ENCODE data around the gene MRPL24. TPM values are rescaled to one million over a fixed set of nuclear protein-coding genes. Genes with fewer than 3 reads are reported as not detected.

The MRPL24 gene
- total RNA-seq, 4 donors from 2014 or later, result 54.9 to 121 (median 102) TPM

- peak overlapping the region; percentile 37 to 69 (median 50) for H3K4me3 ChIP-seq
- intact Hi-C loops (cut with DNase I; ENCODE audit: low total_unique reads), result no loop called here
- DNase-seq, result peak in 1 of 2 donors; percentile 51
- peak; percentile 15 to 35 for ATAC-seq
- peaks cover 35 to 38% (median 37%) of the 10 kb centered on the region in 3 donors for H3K27me3 ChIP-seq
- TF ChIP-seq CTCF (IDR thresholded peaks at IDR 0.05 in 4 of 5, conservative IDR thresholded peaks at IDR 0.05 in 1 of 5) (no peak), POLR2A (IDR thresholded peaks at IDR 0.05) (no peak)
- no peaks in the 10 kb centered on the region for H3K9me3 ChIP-seq
- peak overlapping the region; percentile 60 to 69 (median 65) for H3K27ac ChIP-seq
- no peaks in the 10 kb centered on the region for H3K36me3 ChIP-seq
- peaks cover 28% of the 10 kb centered on the region in 2 donors for H3K4me1 ChIP-seq
- in situ Hi-C loops (cut with MboI; ENCODE audit: low sequenced_read_pairs in 4 of 4), result loop anchor here in 1 of 4 donors (25.0 kb wide), 1 partner anchor 155 kb away; the partner anchor contains the start of genes INSRR and NTRK1
Measured at GRCh38 chr1:156706657-156707416, 34.1 kb downstream of the MRPL24 start.

- intact Hi-C loops (cut with DNase I; ENCODE audit: low total_unique reads), result loop anchor here (1.0 kb wide), 1 partner anchor 17 kb away; no protein-coding TSS in a partner anchor
- DNase-seq, result peak in 1 of 2 donors; percentile 36
- in situ Hi-C loops (cut with MboI; ENCODE audit: low sequenced_read_pairs in 4 of 4), result loop anchor here in 1 of 4 donors (25.0 kb wide), 1 partner anchor 156 kb away; the partner anchor contains the start of genes INSRR and NTRK1
Measured at GRCh38 chr1:156705918-156706656, 34.8 kb downstream of the MRPL24 start.

GRCh38 chr1:156705321-156705917 is 35.5 kb downstream of the MRPL24 start, which contains the start of gene CRABP2:
CRABP2 (minus strand) TSS chr1:156705583; CDS start chr1:156705446, 137 bp downstream.
- H3K27ac ChIP-seq, result peak within 1 kb of the TSS; percentile 60 to 69 (median 65)
- H3K27me3 ChIP-seq, result peaks cover 38 to 45% (median 40%) of the 10 kb centered on the region in 3 donors
- no peak for DNase-seq
- no peak for TF ChIP-seq CTCF (IDR thresholded peaks at IDR 0.05 in 4 of 5, conservative IDR thresholded peaks at IDR 0.05 in 1 of 5)
- TF ChIP-seq POLR2A (IDR thresholded peaks at IDR 0.05), result no peak
- H3K36me3 ChIP-seq, result no peaks in the 10 kb centered on the region
- peak in 1 of 2 donors; percentile 19 for ATAC-seq
- peaks cover 28% of the 10 kb centered on the region in 2 donors for H3K4me1 ChIP-seq
- H3K9me3 ChIP-seq, result no peaks in the 10 kb centered on the region
- peak within 1 kb of the TSS; percentile 37 to 69 (median 50) for H3K4me3 ChIP-seq
- intact Hi-C loops (cut with DNase I; ENCODE audit: low total_unique reads), result loop anchor here (1.0 kb wide), 1 partner anchor 16 kb away; no protein-coding TSS in a partner anchor
- in situ Hi-C loops (cut with MboI; ENCODE audit: low sequenced_read_pairs in 4 of 4), result loop anchor here in 1 of 4 donors (25.0 kb wide), 1 partner anchor 157 kb away; the partner anchor contains the start of genes INSRR and NTRK1

More at GRCh38 chr1:156705918-156706656, 34.8 kb downstream of the MRPL24 start:
- Histone ChIP-seq H3K27me3 (peaks cover 38 to 43% (median 40%) of the 10 kb centered on the region in 3 donors), H3K9me3 (no peaks in the 10 kb centered on the region), H3K27ac (peak overlapping the region; percentile 60 to 69 (median 65)), H3K4me3 (peak overlapping the region; percentile 37 to 69 (median 50)), H3K36me3 (no peaks in the 10 kb centered on the region), H3K4me1 (peaks cover 28% of the 10 kb centered on the region in 2 donors)
- no peak for TF ChIP-seq POLR2A (IDR thresholded peaks at IDR 0.05)
- peak; percentile 66 to 90 (median 87) for TF ChIP-seq CTCF (IDR thresholded peaks at IDR 0.05 in 4 of 5, conservative IDR thresholded peaks at IDR 0.05 in 1 of 5)
- peak; percentile 33 to 49 for ATAC-seq

GRCh38 chr1:156704930-156705320 is 36.0 kb downstream of the MRPL24 start:
- peak overlapping the region in 2 of 4 donors; percentile 60 to 69 for H3K27ac ChIP-seq
- peak overlapping the region; percentile 37 to 69 (median 50) for H3K4me3 ChIP-seq
- no peaks in the 10 kb centered on the region for H3K36me3 ChIP-seq
- H3K27me3 ChIP-seq, result peaks cover 38 to 48% (median 40%) of the 10 kb centered on the region in 3 donors
- H3K9me3 ChIP-seq, result no peaks in the 10 kb centered on the region
- ATAC-seq (peak; percentile 41 to 67), DNase-seq (peak in 1 of 2 donors; percentile 64)
- intact Hi-C loops (cut with DNase I; ENCODE audit: low total_unique reads) (loop anchor here (1.0 kb wide), 1 partner anchor 16 kb away; no protein-coding TSS in a partner anchor), in situ Hi-C loops (cut with MboI; ENCODE audit: low sequenced_read_pairs in 4 of 4) (loop anchor here in 1 of 4 donors (25.0 kb wide), 1 partner anchor 157 kb away; the partner anchor contains the start of genes INSRR and NTRK1)
- peaks cover 28% of the 10 kb centered on the region in 2 donors for H3K4me1 ChIP-seq
- TF ChIP-seq POLR2A (IDR thresholded peaks at IDR 0.05) (no peak), CTCF (IDR thresholded peaks at IDR 0.05 in 4 of 5, conservative IDR thresholded peaks at IDR 0.05 in 1 of 5) (no peak)

Data from gastrocnemius medialis (tissue), 4 donors.